HG02571 (cell line): ENCODE results near the gene WWOX.
A peak's percentile ranks its signal among the peaks of the same experiment; 100 is the strongest.

Experiments used
- ATAC-seq: cut with Tn5 transposase; IDR thresholded peaks from one replicate; pipeline ENCODE4 v1.9.1; 2021; ENCODE audit warnings: mild to moderate bottlenecking, moderate library complexity; ENCODE audit not compliant: unreplicated experiment

Gene WWOX

GRCh38 chr16:78218856-78219651 is 119.6 kb downstream of the WWOX start:
- no peak for ATAC-seq

DNA sequence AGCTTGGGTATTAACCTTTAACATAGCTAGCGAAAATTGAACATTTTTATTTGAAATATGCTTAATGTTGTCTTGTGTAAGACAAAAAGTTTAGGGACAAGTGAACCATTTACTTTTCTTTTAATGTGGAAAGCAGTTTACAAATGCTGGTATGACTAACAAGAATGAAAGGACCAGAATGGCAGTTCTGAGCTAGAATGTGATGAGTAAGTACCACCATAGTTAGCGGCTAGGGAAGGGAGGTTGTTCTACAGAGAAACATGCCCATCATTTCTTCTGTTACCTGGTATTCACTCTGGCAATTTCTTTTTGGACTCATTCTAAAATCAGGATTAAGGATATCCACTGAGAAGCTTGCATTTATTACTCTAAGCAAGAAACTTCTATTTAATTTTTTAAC is 121.1 kb downstream of the WWOX start:
- ATAC-seq = no peak

DNA sequence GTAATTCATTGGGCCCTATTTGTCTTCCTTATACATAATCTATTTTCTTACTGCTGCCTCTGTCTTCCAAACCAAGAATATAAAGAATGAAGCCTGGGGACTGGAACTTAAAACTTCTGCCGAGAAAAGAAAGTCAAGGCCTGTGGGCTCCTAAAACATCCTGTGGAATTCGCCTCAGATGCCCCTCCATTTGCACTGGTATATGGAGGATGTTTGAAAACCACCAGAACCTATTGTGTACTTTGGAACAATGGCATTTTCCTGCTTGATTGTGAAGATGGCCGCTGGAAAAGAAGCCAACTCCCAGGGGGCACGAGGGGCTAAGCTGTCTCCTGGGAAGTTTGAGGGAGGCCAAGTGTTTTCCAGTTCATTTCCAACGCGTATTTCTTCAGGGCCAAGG is 122.4 kb downstream of the WWOX start:
- ATAC-seq = no peak

DNA sequence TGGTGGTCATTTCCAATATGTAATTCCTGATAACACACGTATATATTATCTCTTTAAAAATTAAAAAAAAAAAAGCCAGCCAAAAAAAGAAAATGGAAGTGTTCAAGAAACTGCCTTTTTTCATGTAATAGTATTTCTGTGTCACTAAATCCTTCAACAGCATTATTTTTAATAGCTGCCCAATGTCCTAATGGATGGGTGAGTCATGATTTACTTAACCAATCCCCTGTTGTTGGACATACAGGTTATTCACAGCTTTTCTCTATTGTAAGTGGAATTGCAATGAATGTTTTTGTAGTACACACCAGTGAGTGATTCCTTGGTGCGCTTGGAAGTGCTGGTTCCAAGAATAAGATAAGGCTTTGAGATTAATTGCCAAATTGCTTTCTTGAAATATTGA is 124.9 kb downstream of the WWOX start:
- ATAC-seq = no peak

GRCh38 chr16:78225919-78226318 is 126.5 kb downstream of the WWOX start:
- ATAC-seq = no peak

DNA sequence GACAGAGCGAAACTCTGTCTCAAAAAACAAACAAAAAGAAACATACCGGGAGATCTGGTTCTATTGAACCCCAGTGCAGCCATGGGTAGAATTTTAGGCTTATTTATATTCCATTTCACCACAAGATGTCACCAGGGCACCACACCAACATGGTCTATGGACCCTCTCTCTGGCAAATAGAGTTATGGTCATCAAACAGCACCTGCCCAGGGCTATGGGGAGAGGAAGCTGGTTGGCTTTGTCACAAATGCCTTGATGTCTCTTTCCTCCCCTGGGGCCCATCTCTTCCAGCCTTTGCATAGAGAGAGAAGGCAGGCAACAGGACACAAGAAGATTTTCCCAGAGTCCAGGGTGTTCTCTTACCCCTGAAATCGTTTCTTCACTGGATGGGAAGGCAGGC is 128.4 kb downstream of the WWOX start:
- ATAC-seq = no peak

DNA sequence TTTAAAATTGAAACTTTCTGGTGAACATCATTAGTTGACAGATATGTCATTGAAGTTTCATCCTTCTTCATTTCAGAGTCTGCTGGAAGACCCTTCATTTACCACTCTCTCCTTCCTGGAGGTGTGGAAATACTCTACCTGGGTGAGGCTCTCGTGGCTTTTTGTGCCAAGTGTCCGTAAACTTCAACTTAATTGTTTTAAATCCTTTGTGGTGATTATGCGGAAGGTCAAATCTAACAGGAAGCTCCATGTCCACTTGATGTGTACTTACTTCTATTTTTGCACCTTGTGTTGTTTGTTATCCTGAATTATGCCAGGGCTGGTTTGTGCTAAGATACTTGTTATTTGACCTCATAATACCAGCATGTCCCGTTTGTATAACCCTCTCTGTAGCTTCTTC is 129.2 kb downstream of the WWOX start:
- no peak for ATAC-seq

DNA sequence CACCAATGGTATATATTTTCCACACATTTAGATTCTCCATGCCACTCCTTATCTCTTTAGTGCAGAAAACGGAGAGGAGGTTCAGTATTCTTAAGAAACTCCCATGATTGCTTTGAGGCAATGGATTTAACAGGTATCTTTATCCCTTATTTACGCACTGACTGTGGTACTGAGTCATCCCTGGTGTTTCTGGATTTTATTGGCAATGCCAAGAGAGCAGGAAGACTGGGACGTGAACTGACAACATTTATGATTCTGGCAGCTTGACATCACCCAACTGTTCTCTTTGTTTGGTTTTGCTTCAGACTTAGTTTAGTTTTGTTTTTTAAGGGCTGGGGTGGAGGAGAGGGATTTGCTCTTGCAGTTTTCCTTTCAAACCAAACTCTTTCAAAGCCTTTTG is 131.4 kb downstream of the WWOX start:
- ATAC-seq = no peak

- peak; percentile 82 for ATAC-seq
These were observed 135.8 kb downstream of the WWOX start for GRCh38 chr16:78235168-78235800.

- no peak for ATAC-seq
These were observed 136.4 kb downstream of the WWOX start for GRCh38 chr16:78235876-78236275.

GRCh38 chr16:78237841-78238240 is 138.4 kb downstream of the WWOX start:
- ATAC-seq = no peak

- no peak for ATAC-seq
These were observed 141.2 kb downstream of the WWOX start for GRCh38 chr16:78240459-78241222.

GRCh38 chr16:78242239-78242630 is 142.8 kb downstream of the WWOX start:
- ATAC-seq = no peak

- ATAC-seq = no peak
These were observed 144.9 kb downstream of the WWOX start for GRCh38 chr16:78244131-78244895.

DNA sequence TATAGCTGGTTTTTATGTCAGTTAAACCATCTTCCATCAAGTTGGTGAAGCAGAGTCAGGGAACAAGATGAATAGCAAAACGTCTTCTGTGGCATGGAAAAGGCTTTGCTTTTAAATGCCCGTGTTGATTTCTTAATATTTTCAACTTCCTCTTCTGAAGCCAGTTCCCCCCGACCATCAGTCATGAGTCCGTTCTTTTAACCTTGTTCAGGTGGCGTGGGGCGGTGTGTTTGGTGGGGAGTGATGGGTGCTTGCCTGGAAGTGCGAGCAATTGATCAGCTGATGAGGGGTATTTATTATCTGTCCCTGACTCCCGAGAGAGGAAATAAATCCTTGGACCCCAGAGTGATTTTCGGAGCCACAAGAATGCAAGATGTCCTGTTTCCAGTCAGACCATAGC is 147.1 kb downstream of the WWOX start:
- ATAC-seq = no peak

DNA sequence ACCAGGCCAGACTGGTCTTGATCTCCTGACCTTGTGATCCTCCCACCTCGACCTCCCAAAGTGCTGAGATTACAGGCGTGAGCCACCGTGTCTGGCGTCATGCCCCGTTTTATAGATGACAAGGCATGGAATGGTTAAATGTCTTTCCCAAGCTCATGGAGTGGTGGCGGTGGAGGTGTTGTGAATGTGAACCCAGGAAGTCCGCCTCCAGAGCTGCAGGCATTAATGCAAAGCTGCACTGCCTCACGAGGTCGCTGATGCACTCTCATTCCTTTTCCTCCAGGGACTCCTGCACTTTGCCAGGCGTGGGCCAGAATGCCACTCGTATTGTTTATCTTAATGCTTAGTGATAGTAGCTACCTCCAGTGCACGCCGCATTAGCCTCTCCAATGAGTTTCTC is 149.6 kb downstream of the WWOX start:
- no peak for ATAC-seq

DNA sequence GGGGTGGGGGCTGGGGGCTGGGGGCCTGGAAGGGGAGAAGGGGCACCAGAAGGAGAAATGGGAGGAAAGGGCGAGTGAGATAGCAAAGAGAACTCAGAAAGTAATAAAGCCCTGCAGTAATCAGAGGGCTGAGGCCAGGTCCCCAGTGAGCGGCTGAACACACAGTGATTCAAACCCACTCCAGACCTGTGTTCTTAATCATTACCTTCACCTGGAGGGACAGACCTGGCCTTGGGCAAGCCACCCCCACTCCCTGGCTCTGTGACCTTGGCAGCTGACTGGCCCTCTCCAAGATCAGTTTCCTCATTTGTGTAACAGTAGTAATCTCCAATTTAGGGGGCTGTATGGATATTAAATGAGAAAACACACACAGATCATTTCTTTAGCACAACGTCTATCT is 150.4 kb downstream of the WWOX start:
- no peak for ATAC-seq

GRCh38 chr16:78251115-78251514 is 151.7 kb downstream of the WWOX start:
- ATAC-seq = no peak

- ATAC-seq = no peak
These were observed 153.3 kb downstream of the WWOX start for GRCh38 chr16:78252757-78253156.

- ATAC-seq = no peak
These were observed 155.4 kb downstream of the WWOX start for GRCh38 chr16:78254841-78255240.

DNA sequence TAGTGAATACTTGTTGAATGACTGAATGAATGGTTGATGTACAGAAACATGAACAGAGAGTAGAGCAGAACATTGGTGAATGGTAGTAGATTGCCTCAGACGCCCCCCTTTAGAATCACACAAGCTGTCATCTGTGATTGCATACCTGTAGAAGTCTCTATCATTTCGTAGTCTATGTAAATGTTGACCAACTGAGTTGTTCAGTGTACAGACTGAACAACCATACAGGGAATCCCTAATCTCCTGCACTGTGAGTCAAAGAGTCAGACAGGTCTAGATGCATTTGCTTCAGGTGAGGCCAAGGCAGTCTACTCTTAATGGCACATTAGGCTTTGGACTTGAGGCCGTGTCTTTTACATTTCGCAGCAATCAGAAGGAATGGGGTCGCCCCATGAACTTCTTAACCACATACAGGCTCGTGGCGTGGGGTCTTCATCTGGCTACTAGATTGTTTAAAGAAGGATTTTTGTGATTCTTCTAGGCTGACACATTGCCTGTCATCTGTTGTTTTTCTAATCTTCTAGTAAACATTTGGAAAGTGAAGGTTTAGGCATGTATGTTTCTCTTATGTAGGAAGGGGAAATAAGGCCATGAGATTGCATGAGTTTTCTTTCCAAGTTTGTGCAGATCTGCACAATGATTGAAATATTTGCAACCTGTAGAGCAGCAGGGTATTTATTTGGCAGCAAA is 157.4 kb downstream of the WWOX start:
- no peak for ATAC-seq
